ENCODE data around the gene TLN1. TPM values are rescaled to one million over a fixed set of nuclear protein-coding genes. Genes with fewer than 3 reads are reported as not detected.
A peak's percentile ranks its signal among the peaks of the same experiment; 100 is the strongest.

TLN1 gene
- total and polyA plus RNA-seq, 2 experiments from 2014 or later, result 198 to 527 TPM

DNA sequence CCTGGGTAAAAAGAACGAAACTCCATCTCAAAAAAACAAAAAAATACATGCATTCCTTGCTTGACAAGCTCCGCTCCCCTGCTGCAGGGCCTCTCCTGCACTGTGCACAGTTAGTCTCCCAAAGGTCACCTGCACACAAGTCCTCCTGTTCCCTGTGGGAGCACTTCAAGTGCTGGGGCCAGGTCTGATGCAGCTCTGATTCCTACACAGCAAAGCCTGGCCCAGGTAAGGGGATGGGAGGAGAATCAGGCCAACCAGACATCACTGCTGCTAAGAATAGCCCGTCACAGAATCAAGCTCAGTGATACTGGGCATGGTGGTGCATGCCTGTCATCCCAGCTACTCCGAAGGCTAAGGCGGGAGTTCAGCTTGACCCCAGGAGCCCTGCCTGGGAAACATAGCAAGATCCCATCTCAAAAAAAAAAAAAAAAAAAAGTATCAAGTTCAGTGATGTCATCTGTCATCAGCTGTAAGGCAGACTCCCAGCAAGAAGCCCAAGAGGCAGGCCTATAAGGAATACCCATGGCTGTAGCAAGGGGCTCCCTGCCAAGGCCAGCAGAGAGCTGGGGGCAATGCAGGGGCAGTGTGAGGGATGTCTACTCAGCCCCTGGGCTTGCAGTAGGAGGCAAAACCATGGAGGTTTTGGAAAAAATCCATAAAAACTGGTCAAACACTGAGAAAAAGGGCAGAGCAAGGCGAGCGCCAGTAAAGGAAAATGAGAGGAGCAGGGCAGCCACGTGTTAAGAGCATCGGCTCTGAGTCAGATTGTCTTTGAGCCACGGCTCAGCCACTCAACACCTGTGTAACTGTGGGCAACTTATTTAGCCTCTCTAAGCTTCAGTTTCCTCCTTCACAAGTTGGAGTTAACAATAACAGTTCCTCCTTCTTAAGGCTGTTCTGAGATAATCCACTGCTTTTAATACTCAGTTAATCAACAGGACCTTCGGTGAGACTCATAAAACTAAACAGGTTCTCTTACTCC, 45.5 kb downstream of the TLN1 start:
- Histone ChIP-seq H3K27me3 (replicated peaks; ENCODE audit: insufficient read depth) (no peaks in the 10 kb centered on the region), H3K4me2 (ENCODE audit: unreplicated experiment) (peak overlapping the region; percentile 89), H4K20me1 (ENCODE audit: insufficient read depth) (peaks cover 54% of the 10 kb centered on the region), H3K9ac (peak overlapping the region; percentile 94), H3K9me3 (ENCODE audit: low read depth) (no peaks in the 10 kb centered on the region), H2AFZ (no peak overlapping the region), H3K36me3 (ENCODE audit: low read depth) (peaks cover 50% of the 10 kb centered on the region), H3K4me3 (peak overlapping the region; percentile 98), H3K27ac (peak overlapping the region; percentile 39), H3K4me1 (ENCODE audit: insufficient read depth) (peaks cover 37% of the 10 kb centered on the region), H3K79me2 (ENCODE audit: insufficient read depth) (peaks cover 68% of the 10 kb centered on the region), H3F3A (ENCODE audit: insufficient read depth) (peaks cover 79% of the 10 kb centered on the region), H3K9me2 (ENCODE audit: insufficient read depth) (no peaks in the 10 kb centered on the region)
- TF ChIP-seq EZH2 (IDR thresholded peaks at IDR 0.05; ENCODE audit: insufficient read depth, poor library complexity, severe bottlenecking) (no peak), EZH2phosphoT487 (IDR thresholded peaks at IDR 0.05; ENCODE audit: insufficient read depth, low read depth) (no peak)
- in situ Hi-C loops (cut with MboI), result no loop called here
- WGBS, 2 experiments (ENCODE audit: low coverage in 1 of 2, low lambda C conversion rate in 2 of 2, missing lambda C conversion rate in 2 of 2), result 69 to 76% methylated on average over 11 of the region's 11 CpGs
- DNase-seq, result peak; percentile 78

GRCh38 chr9:35685506-35685905, 46.5 kb downstream of the TLN1 start:
- H3K4me3 ChIP-seq, result peak overlapping the region; percentile 98

DNA sequence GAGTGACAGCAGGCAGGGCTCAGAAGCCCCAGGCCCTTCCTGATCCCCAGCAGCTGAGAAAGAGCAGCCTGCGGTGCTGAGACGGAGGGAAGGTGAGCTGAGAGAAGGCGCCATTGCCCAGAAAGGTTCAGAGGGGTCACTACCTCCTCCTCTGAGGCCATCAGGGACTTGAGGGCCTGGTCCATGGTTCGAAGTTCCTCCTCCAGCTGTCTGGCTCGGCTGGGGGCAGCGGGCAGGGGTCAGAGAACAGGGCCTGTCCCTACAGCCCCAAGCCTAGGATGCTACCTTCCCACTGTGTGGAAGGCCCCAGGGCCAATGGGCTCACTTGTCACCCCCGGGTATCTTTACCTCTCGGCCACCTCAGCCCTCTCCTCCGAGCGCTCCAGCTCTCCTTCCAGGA, 47.1 kb downstream of the TLN1 start:
- WGBS, 2 experiments (ENCODE audit: low coverage in 1 of 2, low lambda C conversion rate in 2 of 2, missing lambda C conversion rate in 2 of 2), result 97 to 100% methylated on average over 10 of the region's 10 CpGs
- H3K4me3 ChIP-seq, result no peak overlapping the region
- DNase-seq, result no peak
- no peaks in the 10 kb centered on the region for H3K9me3 ChIP-seq (ENCODE audit: low read depth)
- peaks cover 90% of the 10 kb centered on the region for H3F3A ChIP-seq (ENCODE audit: insufficient read depth)
- H3K4me2 ChIP-seq (ENCODE audit: unreplicated experiment), result peak overlapping the region; percentile 89
- no peak overlapping the region for H3K27ac ChIP-seq
- H3K36me3 ChIP-seq (ENCODE audit: low read depth), result peaks cover 50% of the 10 kb centered on the region
- no peaks in the 10 kb centered on the region for H3K9me2 ChIP-seq (ENCODE audit: insufficient read depth)
- H3K9ac ChIP-seq, result no peak overlapping the region
- in situ Hi-C loops (cut with MboI), result no loop called here
- no peaks in the 10 kb centered on the region for H3K27me3 ChIP-seq (replicated peaks; ENCODE audit: insufficient read depth)
- TF ChIP-seq EZH2phosphoT487 (IDR thresholded peaks at IDR 0.05; ENCODE audit: insufficient read depth, low read depth) (no peak), EZH2 (IDR thresholded peaks at IDR 0.05; ENCODE audit: insufficient read depth, poor library complexity, severe bottlenecking) (no peak)
- peaks cover 64% of the 10 kb centered on the region for H3K79me2 ChIP-seq (ENCODE audit: insufficient read depth)
- H2AFZ ChIP-seq, result no peak overlapping the region
- peaks cover 54% of the 10 kb centered on the region for H4K20me1 ChIP-seq (ENCODE audit: insufficient read depth)
- H3K4me1 ChIP-seq (ENCODE audit: insufficient read depth), result peaks cover 35% of the 10 kb centered on the region

More at GRCh38 chr9:35685506-35685905, 46.5 kb downstream of the TLN1 start:
- WGBS, 2 experiments (ENCODE audit: low coverage in 1 of 2, low lambda C conversion rate in 2 of 2, missing lambda C conversion rate in 2 of 2), result 80 to 82% methylated on average over 13 of the region's 13 CpGs
- H3K9me3 ChIP-seq (ENCODE audit: low read depth), result no peaks in the 10 kb centered on the region
- peaks cover 68% of the 10 kb centered on the region for H3K79me2 ChIP-seq (ENCODE audit: insufficient read depth)
- peaks cover 84% of the 10 kb centered on the region for H3F3A ChIP-seq (ENCODE audit: insufficient read depth)
- peaks cover 54% of the 10 kb centered on the region for H4K20me1 ChIP-seq (ENCODE audit: insufficient read depth)
- peaks cover 35% of the 10 kb centered on the region for H3K4me1 ChIP-seq (ENCODE audit: insufficient read depth)
- peaks cover 50% of the 10 kb centered on the region for H3K36me3 ChIP-seq (ENCODE audit: low read depth)
- H3K27ac ChIP-seq, result no peak overlapping the region; the same call in 1 of the 2 replicates
- TF ChIP-seq EZH2phosphoT487 (IDR thresholded peaks at IDR 0.05; ENCODE audit: insufficient read depth, low read depth) (no peak), EZH2 (IDR thresholded peaks at IDR 0.05; ENCODE audit: insufficient read depth, poor library complexity, severe bottlenecking) (no peak)
- peak overlapping the region; percentile 89 for H3K4me2 ChIP-seq (ENCODE audit: unreplicated experiment)
- in situ Hi-C loops (cut with MboI), result no loop called here
- 0 out of 2 replicates have a peak overlapping the region, but pooled peaks have one; percentile 16 for H3K9ac ChIP-seq
- no peak for DNase-seq
- H3K9me2 ChIP-seq (ENCODE audit: insufficient read depth), result no peaks in the 10 kb centered on the region
- no peaks in the 10 kb centered on the region for H3K27me3 ChIP-seq (replicated peaks; ENCODE audit: insufficient read depth)
- H2AFZ ChIP-seq, result no peak overlapping the region

DNA sequence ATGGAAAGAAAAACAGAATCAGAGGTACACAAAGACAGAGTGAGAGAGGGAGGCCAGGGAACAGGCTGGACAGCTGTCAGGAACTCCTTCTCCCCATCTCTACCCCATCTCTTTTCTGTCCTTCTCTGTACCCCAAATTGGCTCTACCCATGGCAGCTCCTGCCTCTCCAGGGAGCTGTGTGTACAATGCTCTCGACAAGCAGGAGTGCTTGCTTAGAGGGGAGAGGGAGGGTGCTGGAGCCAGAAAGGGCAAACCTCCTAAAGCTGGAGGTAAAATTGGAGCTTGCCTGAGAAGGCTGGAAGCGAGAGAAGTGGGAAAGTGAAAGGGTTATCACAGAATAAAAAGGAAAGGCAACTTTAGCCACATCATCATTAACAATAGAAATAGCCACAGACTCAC, 48.7 kb downstream of the TLN1 start:
- peaks cover 35% of the 10 kb centered on the region for H3K4me1 ChIP-seq (ENCODE audit: insufficient read depth)
- no peak overlapping the region for H3K4me3 ChIP-seq
- no peaks in the 10 kb centered on the region for H3K27me3 ChIP-seq (replicated peaks; ENCODE audit: insufficient read depth)
- H2AFZ ChIP-seq, result no peak overlapping the region
- no peak for DNase-seq
- peaks cover 48% of the 10 kb centered on the region for H3K79me2 ChIP-seq (ENCODE audit: insufficient read depth)
- H3K9me3 ChIP-seq (ENCODE audit: low read depth), result no peaks in the 10 kb centered on the region
- peaks cover 50% of the 10 kb centered on the region for H3K36me3 ChIP-seq (ENCODE audit: low read depth)
- no peaks in the 10 kb centered on the region for H3K9me2 ChIP-seq (ENCODE audit: insufficient read depth)
- H4K20me1 ChIP-seq (ENCODE audit: insufficient read depth), result peaks cover 53% of the 10 kb centered on the region
- in situ Hi-C loops (cut with MboI), result no loop called here
- H3F3A ChIP-seq (ENCODE audit: insufficient read depth), result peaks cover 94% of the 10 kb centered on the region
- no peak for TF ChIP-seq EZH2 (IDR thresholded peaks at IDR 0.05; ENCODE audit: insufficient read depth, poor library complexity, severe bottlenecking)
- H3K27ac ChIP-seq, result peak overlapping the region; percentile 32
- 76 to 87% methylated on average over 2 of the region's 2 CpGs for WGBS, 2 experiments (ENCODE audit: low coverage in 1 of 2, low lambda C conversion rate in 2 of 2, missing lambda C conversion rate in 2 of 2)
- H3K4me2 ChIP-seq (ENCODE audit: unreplicated experiment), result no peak overlapping the region
- peak overlapping the region; percentile 35; the same call in 1 of the 2 replicates for H3K9ac ChIP-seq
